ENCODE results near the gene UCHL5.

Gene UCHL5

DNA sequence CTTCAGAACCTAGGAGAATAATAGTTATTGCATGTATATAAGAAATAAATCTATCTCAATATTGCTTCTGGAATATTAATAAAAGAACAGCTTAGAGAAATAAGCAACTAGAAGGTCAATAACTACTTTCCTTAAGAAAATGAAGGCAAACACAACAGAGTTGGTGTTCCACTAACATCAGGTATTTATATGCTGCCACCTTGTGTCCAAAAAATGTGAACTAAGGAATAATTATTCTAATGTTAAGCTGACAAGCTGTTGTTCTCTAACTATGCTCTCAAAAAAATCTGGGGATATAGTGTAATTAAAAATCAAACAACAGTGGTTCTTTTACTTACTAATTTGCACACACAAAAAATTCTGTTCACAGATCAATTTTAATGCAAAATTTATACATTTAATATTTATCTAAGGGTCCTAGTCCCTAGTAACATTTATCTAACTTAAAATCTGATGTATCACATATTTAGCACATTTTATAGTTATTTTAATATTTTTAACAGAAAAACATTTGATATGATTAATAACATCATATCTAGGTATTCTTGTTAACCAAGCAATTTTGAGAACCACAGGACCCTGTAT is 39.6 kb downstream of the UCHL5 start:
- TF ChIP-seq, protein P1, sequence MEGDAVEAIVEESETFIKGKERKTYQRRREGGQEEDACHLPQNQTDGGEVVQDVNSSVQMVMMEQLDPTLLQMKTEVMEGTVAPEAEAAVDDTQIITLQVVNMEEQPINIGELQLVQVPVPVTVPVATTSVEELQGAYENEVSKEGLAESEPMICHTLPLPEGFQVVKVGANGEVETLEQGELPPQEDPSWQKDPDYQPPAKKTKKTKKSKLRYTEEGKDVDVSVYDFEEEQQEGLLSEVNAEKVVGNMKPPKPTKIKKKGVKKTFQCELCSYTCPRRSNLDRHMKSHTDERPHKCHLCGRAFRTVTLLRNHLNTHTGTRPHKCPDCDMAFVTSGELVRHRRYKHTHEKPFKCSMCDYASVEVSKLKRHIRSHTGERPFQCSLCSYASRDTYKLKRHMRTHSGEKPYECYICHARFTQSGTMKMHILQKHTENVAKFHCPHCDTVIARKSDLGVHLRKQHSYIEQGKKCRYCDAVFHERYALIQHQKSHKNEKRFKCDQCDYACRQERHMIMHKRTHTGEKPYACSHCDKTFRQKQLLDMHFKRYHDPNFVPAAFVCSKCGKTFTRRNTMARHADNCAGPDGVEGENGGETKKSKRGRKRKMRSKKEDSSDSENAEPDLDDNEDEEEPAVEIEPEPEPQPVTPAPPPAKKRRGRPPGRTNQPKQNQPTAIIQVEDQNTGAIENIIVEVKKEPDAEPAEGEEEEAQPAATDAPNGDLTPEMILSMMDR (IDR thresholded peaks at IDR 0.05; ENCODE audit: extremely low read depth, insufficient read depth, missing control alignments): peak; percentile 54
- peak; percentile 12 for DNase-seq (ENCODE audit: low spot score)
- in situ Hi-C loops (cut with MboI; ENCODE audit: low pct_unique_long_range_greater_than_20kb, low sequenced_read_pairs, unreplicated experiment): loop anchor here (10.0 kb wide), 2 partner anchors 225 to 545 kb away; no protein-coding TSS in a partner anchor

DNA sequence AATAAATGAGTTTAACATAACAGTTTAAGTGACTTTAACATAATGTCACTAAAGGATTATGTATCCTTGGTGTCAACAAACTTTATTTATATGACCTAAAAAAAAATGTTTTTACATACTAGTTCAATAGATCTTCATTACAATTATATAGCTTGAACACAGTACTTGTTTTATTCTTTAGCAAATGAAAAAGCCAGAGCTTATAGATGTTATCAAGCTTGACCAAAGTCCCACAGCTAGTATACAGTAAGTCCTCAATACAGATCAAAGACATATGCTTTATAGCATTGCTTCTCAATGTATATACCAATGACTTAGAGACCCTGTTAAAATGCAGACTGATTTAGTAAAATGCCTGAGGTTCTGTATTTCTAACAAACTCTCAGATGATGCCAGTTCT is 42.4 kb downstream of the UCHL5 start:
- DNase-seq (ENCODE audit: low spot score): no peak
- TF ChIP-seq, protein P1 (IDR thresholded peaks at IDR 0.05; ENCODE audit: extremely low read depth, insufficient read depth, missing control alignments): no peak
- in situ Hi-C loops (cut with MboI; ENCODE audit: low pct_unique_long_range_greater_than_20kb, low sequenced_read_pairs, unreplicated experiment): loop anchor here (10.0 kb wide), 2 partner anchors 222 to 542 kb away; no protein-coding TSS in a partner anchor

DNA sequence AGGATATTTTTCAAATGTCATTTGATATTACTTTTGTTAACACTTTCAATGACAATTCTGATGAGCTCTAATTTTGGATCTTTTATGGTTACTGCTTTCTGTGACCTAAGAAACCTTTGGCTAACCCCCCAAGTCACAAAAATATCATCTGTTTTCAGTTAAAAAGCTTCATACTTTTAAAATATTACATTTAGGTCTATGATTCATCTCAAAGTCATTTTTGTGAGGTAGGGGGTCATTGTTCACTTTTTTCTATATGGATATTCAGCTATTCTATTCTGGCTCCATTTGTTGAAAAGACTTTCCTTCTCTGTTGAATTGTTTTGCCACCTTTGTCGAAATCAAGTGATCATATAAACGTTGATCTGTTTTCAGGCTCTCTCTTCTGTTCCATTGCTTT is 44.8 kb downstream of the UCHL5 start:
- in situ Hi-C loops (cut with MboI; ENCODE audit: low pct_unique_long_range_greater_than_20kb, low sequenced_read_pairs, unreplicated experiment): loop anchor here (10.0 kb wide), 2 partner anchors 220 to 540 kb away; no protein-coding TSS in a partner anchor
- no peak for DNase-seq (ENCODE audit: low spot score)
- TF ChIP-seq, protein P1 (IDR thresholded peaks at IDR 0.05; ENCODE audit: extremely low read depth, insufficient read depth, missing control alignments): no peak

DNA sequence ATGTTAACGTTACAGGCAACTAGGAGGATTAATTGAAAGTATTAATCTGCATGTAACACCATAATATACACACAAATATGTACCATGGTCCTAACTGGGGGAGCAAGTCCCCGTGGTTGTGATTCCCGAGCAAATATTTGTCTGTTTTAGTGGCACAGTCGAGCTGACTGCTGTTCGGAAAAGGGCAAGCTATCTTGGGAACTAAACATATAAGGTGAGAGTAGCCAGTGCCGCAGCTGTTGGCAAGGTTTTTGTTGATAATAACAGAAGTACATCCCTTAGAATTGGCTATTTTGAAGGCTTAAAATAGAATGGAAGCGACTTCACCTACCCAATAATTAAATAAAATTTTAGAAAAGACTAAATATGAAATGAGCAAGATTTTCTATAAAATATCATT is 45.5 kb downstream of the UCHL5 start:
- DNase-seq (ENCODE audit: low spot score): no peak
- in situ Hi-C loops (cut with MboI; ENCODE audit: low pct_unique_long_range_greater_than_20kb, low sequenced_read_pairs, unreplicated experiment): loop anchor here (10.0 kb wide), 2 partner anchors 219 to 539 kb away; no protein-coding TSS in a partner anchor
- TF ChIP-seq, protein P1 (IDR thresholded peaks at IDR 0.05; ENCODE audit: extremely low read depth, insufficient read depth, missing control alignments): no peak

DNA sequence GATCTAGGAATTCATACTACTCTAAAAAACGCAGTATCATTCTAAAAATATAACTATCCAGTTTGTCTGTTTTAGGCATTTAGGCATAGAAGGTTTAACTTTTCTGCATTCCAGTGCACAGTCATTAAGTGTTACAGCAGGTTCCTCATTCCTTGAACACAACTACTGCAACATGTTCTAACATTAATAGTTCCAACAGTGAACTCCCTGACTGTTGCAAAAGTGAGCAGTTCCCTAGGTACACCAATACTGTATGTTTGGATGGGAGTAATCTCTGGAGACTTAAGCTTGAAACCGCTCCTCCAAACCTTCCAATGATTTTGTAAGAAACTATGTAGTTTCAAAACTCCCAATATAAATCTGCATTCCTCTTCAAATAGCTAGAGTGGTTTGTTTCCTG is 46.2 kb downstream of the UCHL5 start:
- DNase-seq (ENCODE audit: low spot score): no peak
- in situ Hi-C loops (cut with MboI; ENCODE audit: low pct_unique_long_range_greater_than_20kb, low sequenced_read_pairs, unreplicated experiment): loop anchor here (10.0 kb wide), 2 partner anchors 218 to 538 kb away; no protein-coding TSS in a partner anchor
- TF ChIP-seq, protein P1 (IDR thresholded peaks at IDR 0.05; ENCODE audit: extremely low read depth, insufficient read depth, missing control alignments): no peak

DNA sequence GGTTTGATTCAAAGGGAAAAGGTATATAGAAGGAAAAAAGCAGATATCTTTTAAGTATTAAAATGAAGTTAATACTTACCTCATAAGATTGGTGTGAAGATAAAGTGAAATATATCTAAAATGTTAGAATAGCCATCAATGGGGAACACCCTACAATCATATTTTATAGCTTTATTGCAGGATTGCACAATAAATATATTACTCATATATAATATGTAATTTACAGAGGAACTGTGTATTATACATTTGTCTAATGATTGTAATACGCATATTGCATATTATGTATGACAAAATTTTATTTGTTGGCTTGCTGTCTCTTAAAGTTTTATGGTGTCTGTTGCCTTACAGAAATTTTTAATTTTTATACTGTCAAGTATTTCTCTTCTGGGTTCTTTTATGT is 47.8 kb downstream of the UCHL5 start:
- in situ Hi-C loops (cut with MboI; ENCODE audit: low pct_unique_long_range_greater_than_20kb, low sequenced_read_pairs, unreplicated experiment): loop anchor here (10.0 kb wide), 2 partner anchors 217 to 537 kb away; no protein-coding TSS in a partner anchor
- DNase-seq (ENCODE audit: low spot score): no peak
- TF ChIP-seq, protein P1 (IDR thresholded peaks at IDR 0.05; ENCODE audit: extremely low read depth, insufficient read depth, missing control alignments): no peak
